Measurements from ENCODE around the gene SH3RF3. TPM values are rescaled to one million over a fixed set of nuclear protein-coding genes. Genes with fewer than 3 reads are reported as not detected.

Gene SH3RF3
- total and polyA plus RNA-seq, 9 of the 15 experiments (the other 6 are each of a cell fraction or from before 2014, with no cell fraction given) = 0.02 TPM; not detected in 8

DNA sequence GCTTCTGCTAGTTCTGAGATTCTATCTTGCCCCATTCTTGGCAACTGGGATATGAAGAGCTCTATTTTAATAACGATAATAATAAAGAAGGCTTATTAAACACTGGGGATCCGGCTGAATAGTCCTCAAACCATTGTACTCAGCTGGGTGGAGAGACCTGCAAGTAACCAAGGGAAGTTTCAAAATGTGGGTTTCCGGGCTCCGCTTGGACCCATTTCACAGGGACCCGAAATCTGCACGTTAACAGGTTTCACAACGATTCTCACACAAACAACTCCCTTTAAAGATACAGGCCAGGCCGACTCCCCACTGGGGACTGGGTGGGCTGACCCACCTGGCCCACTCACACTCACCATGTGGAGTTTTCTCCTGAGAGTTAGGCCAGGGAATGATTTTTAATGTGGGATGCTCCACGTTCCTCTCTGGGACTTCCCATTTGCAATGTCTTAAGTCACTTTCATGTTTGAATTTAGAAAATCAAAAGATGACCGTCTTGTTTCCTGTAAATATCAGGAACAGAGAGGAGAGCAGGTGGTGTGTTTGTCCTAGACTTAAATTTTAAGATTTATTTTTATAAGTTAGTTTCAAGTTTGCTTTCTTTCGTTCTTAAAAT is 96.3 kb downstream of the SH3RF3 start:
- Histone ChIP-seq H3K27ac (ENCODE audit: extremely low read depth, low read depth, low read length) (no peak overlapping the region), H3K4me1 (replicated peaks in 1 of 2; ENCODE audit: control insufficient read depth in 2 of 2, insufficient read depth in 2 of 2, low read length in 2 of 2) (no peaks in the 10 kb centered on the region), H3K36me3 (ENCODE audit: control insufficient read depth, insufficient read depth, low read length) (no peaks in the 10 kb centered on the region), H3K9me1 (ENCODE audit: control insufficient read depth, insufficient read depth, low read length) (no peaks in the 10 kb centered on the region), H3K4me3 (no peak overlapping the region), H3K27me3 (ENCODE audit: control insufficient read depth in 2 of 2, insufficient read depth in 2 of 2, low read length in 2 of 2) (peaks cover 8 to 52% of the 10 kb centered on the region in 2 experiments; a peak in 4 of 5 replicates), H2AFZ (ENCODE audit: low read depth, low read length) (no peak overlapping the region), H3K9ac (ENCODE audit: insufficient read depth in 1 of 2, low read depth in 2 of 2, low read length in 2 of 2) (no peak overlapping the region), H3K79me2 (ENCODE audit: control insufficient read depth, insufficient read depth, low read length) (no peaks in the 10 kb centered on the region), H3K4me2 (ENCODE audit: insufficient read depth, low read length) (no peak overlapping the region), H4K20me1 (replicated peaks; ENCODE audit: control insufficient read depth, insufficient read depth, low read length) (no peaks in the 10 kb centered on the region), H3K9me3 (replicated peaks; ENCODE audit: control insufficient read depth, insufficient read depth, low read depth, low read length) (no peaks in the 10 kb centered on the region)
- FAIRE-seq (no peak), DNase-seq (ENCODE audit: extremely low read depth in 1 of 4, low spot score in 3 of 4) (no peak), ATAC-seq (no peak)
- POLR2A ChIA-PET = interaction anchor here (1.0 to 1.6 kb wide), 3 partner anchors 9 to 64 kb away, joined by 3 to 6 read pairs (median 5); no protein-coding TSS in a partner anchor
- CTCF ChIA-PET (ENCODE audit: low intra/inter-chr PET ratio) = no interaction called here
- in situ Hi-C loops (cut with MboI) = no loop called here
- no TSS peak for BruUV-seq (replicated peaks)
- TF ChIP-seq ZNF695 (CRISPR knock-in tag; IDR thresholded peaks at IDR 0.05) (no peak), ZNF408 (CRISPR knock-in tag; IDR thresholded peaks at IDR 0.05; ENCODE audit: low read depth) (no peak), ZSCAN29 (IDR thresholded peaks at IDR 0.05) (no peak), ZNF507 (tag; conservative IDR thresholded peaks at IDR 0.05) (no peak), ZC3H8 (IDR thresholded peaks at IDR 0.05) (no peak), ARHGAP35 (IDR thresholded peaks at IDR 0.05; ENCODE audit: partially characterized antibody) (no peak), ERF (CRISPR knock-in tag; IDR thresholded peaks at IDR 0.05) (no peak), MBD2 (IDR thresholded peaks at IDR 0.05; ENCODE audit: borderline replicate concordance, low read depth) (no peak)
- TF ChIP-seq, protein P1, sequence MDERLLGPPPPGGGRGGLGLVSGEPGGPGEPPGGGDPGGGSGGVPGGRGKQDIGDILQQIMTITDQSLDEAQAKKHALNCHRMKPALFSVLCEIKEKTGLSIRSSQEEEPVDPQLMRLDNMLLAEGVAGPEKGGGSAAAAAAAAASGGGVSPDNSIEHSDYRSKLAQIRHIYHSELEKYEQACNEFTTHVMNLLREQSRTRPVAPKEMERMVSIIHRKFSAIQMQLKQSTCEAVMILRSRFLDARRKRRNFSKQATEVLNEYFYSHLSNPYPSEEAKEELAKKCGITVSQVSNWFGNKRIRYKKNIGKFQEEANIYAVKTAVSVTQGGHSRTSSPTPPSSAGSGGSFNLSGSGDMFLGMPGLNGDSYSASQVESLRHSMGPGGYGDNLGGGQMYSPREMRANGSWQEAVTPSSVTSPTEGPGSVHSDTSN (CRISPR knock-in tag; IDR thresholded peaks at IDR 0.05; ENCODE audit: low read depth) = no peak
- TF ChIP-seq, protein P1 (tag; conservative IDR thresholded peaks at IDR 0.05; ENCODE audit: low read depth) = no peak
- WGBS (ENCODE audit: insufficient coverage, low coverage, missing lambda C conversion rate) = 2% methylated on average over 11 of the region's 11 CpGs
- intact Hi-C loops (cut with micrococcal nuclease) = no loop called here
